Naive thymus-derived CD4-positive, alpha-beta T cell (primary cell): ENCODE results near the gene FHL3. TPM values are rescaled to one million over a fixed set of nuclear protein-coding genes. Genes with fewer than 3 reads are reported as not detected.

Experiments
- ATAC-seq: fragments of 150-1000 bp; cut with Tn5 transposase; 2 replicates; pipeline ENCODE4 v1.10.0; 2021; ENCODE audit warnings: mild to moderate bottlenecking, moderate library complexity
- CTCF ChIA-PET: fragments of 350-600 bp; sonication (Branson Sonifier 250); formaldehyde crosslinking; loops from one replicate; lab custom pipeline; 2021; ENCODE audit warnings: antibody characterized with exemption; lab: Charles Lee
- POLR2A ChIA-PET: fragments of 350-600 bp; sonication (Branson Sonifier 250); formaldehyde crosslinking; loops from one replicate; lab custom pipeline; 2021; ENCODE audit warnings: antibody characterized with exemption, inconsistent platforms; lab: Charles Lee
- DNase-seq, 9 donors: peaks; one replicate each; pipeline versions ENCODE4 v3.0.0 to v3.0.0-alpha.2; 2020 to 2022; ENCODE audit warnings: mixed read lengths in 1 of 9
- H3K27ac ChIP-seq: one replicate; pipeline ENCODE4 v1.7.0; 2013; ENCODE audit warnings: mild to moderate bottlenecking, low read depth, low read length, moderate library complexity
- H3K27me3 ChIP-seq, 2 donors: one replicate each; pipeline ENCODE4 v1.7.0; 2013; ENCODE audit warnings: low read length in 2 of 2, mild to moderate bottlenecking in 2 of 2, moderate library complexity in 2 of 2; ENCODE audit not compliant: control insufficient read depth in 2 of 2, insufficient read depth in 2 of 2
- H3K36me3 ChIP-seq, 3 experiments: 1 replicate in 2 of 3; 2 replicates in 1 of 3; pipeline ENCODE4 v1.7.0; 2013; ENCODE audit warnings: low read length in 3 of 3, mild to moderate bottlenecking in 3 of 3, moderate library complexity in 1 of 3; ENCODE audit not compliant: insufficient read depth in 3 of 3, control insufficient read depth in 2 of 3
- H3K4me1 ChIP-seq, 2 donors: one replicate each; pipeline ENCODE4 v1.7.0; 2013; ENCODE audit warnings: low read length in 2 of 2, mild to moderate bottlenecking in 2 of 2, moderate library complexity in 1 of 2; ENCODE audit not compliant: control insufficient read depth in 2 of 2, insufficient read depth in 2 of 2
- H3K4me3 ChIP-seq: 2 replicates; pipeline ENCODE4 v1.7.0; 2013; ENCODE audit warnings: mild to moderate bottlenecking, low read length
- H3K9me3 ChIP-seq, 3 experiments: 1 replicate in 2 of 3; 2 replicates in 1 of 3; pipeline ENCODE4 v1.7.0; 2013; ENCODE audit warnings: low read length in 3 of 3; ENCODE audit not compliant: control insufficient read depth in 2 of 3
- H3K27ac Mint-ChIP-seq, 9 donors: one replicate each; pipeline ENCODE4 v1.8.0; 2020 to 2022; ENCODE audit warnings: mixed read lengths in 9 of 9, mild to moderate bottlenecking in 8 of 9, moderate library complexity in 5 of 9, inconsistent platforms in 2 of 9
- H3K27me3 Mint-ChIP-seq, 5 donors: one replicate each; pipeline ENCODE4 v1.8.0; 2021 to 2022; ENCODE audit warnings: mixed read lengths in 5 of 5, mild to moderate bottlenecking in 1 of 5
- H3K36me3 Mint-ChIP-seq, 5 donors: one replicate each; pipeline ENCODE4 v1.8.0; 2020 to 2022; ENCODE audit warnings: mixed read lengths in 5 of 5, mild to moderate bottlenecking in 3 of 5, inconsistent platforms in 1 of 5
- H3K4me1 Mint-ChIP-seq, 7 donors: one replicate each; pipeline ENCODE4 v1.8.0; 2020 to 2022; ENCODE audit warnings: mixed read lengths in 7 of 7, mild to moderate bottlenecking in 3 of 7, inconsistent platforms in 1 of 7
- H3K4me3 Mint-ChIP-seq, 10 donors: one replicate each; pipeline ENCODE4 v1.8.0; 2020 to 2022; ENCODE audit warnings: mild to moderate bottlenecking in 10 of 10, mixed read lengths in 10 of 10, moderate library complexity in 6 of 10, inconsistent platforms in 2 of 10
- H3K9me3 Mint-ChIP-seq, 11 donors: one replicate each; pipeline ENCODE4 v1.8.0; 2020 to 2022; ENCODE audit warnings: mixed read lengths in 11 of 11, mild to moderate bottlenecking in 4 of 11, inconsistent platforms in 1 of 11, moderate library complexity in 1 of 11
- intact Hi-C, 2 donors: fragments of 100-400 bp; cut with micrococcal nuclease; formaldehyde crosslinking; loops; one replicate each; pipeline ENCODE4 v1.15.1; 2023
- polyA plus RNA-seq, 2 donors: library from polyadenylated mRNA; unstranded; fragments of 300-500 nt; fragmentation: Illumina TruSeq; gene quantifications; one replicate each; pipeline ENCODE4 v1.2.3, GENCODE V29; 2021
- total RNA-seq, 6 experiments: library from RNA in 5 of 6; stranded (reverse) in 5 of 6; gene quantifications; 1 replicate in 5 of 6; 2 replicates in 1 of 6; pipeline ENCODE4 v1.2.3 and lab custom pipeline; 2021 to 2026

The FHL3 gene
- total and polyA plus RNA-seq, 7 experiments from 2014 or later, result 2.9 to 19.0 (median 8.6) TPM

DNA sequence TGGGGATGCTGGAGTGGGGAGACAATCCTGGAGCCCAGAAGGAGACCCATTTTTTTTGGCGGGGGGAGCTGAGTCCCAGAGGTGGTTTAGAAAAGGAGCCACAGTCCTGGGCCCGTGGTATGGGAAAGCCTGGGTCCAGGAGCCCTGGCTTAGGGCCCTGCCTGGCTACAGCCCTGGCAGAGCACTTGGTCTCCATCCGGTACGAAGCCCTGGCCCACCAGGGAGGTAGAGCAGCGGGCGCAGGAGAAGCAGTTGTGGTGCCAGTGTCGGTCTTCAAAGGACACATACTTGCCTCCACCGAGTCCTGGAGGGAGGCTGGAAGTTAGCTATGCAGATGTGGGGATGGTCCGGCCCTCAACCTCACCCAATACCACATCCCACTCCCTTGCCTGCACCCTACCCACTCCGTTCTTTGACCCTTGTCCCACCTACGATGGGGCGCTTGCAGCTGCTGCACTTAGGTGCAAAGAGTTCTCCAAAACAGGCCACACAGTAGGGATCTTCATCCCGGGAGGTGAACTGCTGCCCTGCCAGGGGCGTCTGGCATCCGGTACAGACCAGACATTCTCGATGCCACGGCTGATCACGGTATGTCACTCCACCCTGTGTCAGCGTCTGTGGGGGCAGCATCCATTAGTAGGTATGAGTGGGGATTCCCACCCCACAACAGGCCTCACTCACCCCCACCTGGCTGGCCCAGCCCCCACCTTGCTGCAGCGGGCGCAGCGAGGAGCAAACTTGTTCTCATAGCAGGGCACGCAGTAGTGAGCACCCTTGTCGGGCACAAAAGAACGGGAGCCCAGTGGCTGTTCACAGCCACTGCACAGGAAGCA, 7.8 kb downstream of the FHL3 start:
- Histone ChIP-seq H3K36me3 (no peaks in the 10 kb centered on the region), H3K27ac (no peak overlapping the region), H3K4me1 (peaks cover 0 to 8% of the 10 kb centered on the region in 2 donors), H3K27me3 (no peaks in the 10 kb centered on the region), H3K4me3 (no peak overlapping the region), H3K9me3 (no peaks in the 10 kb centered on the region)
- H3K27me3 Mint-ChIP-seq, result no peaks in the 10 kb centered on the region
- no peak for DNase-seq
- peaks cover 0 to 7% (median 3%) of the 10 kb centered on the region in 5 donors for H3K36me3 Mint-ChIP-seq
- ChIA-PET CTCF (interaction anchor here (0.5 kb wide), 1 partner anchor 132 kb away, joined by 3 read pairs; no protein-coding TSS in a partner anchor), POLR2A (interaction anchor here (0.9 kb wide), 1 partner anchor 138 kb away, joined by 3 read pairs; the partner anchor contains the start of gene MTF1)
- peaks cover 22 to 49% (median 32%) of the 10 kb centered on the region in 7 donors for H3K4me1 Mint-ChIP-seq
- peak overlapping the region in 1 of 10 donors; percentile 28 for H3K4me3 Mint-ChIP-seq
- peak overlapping the region in 3 of 9 donors; percentile 33 to 81 (median 44) for H3K27ac Mint-ChIP-seq
- no peak for ATAC-seq
- intact Hi-C loops, result no loop called here
- peaks cover 0 to 3% (median 0%) of the 10 kb centered on the region in 11 donors for H3K9me3 Mint-ChIP-seq

DNA sequence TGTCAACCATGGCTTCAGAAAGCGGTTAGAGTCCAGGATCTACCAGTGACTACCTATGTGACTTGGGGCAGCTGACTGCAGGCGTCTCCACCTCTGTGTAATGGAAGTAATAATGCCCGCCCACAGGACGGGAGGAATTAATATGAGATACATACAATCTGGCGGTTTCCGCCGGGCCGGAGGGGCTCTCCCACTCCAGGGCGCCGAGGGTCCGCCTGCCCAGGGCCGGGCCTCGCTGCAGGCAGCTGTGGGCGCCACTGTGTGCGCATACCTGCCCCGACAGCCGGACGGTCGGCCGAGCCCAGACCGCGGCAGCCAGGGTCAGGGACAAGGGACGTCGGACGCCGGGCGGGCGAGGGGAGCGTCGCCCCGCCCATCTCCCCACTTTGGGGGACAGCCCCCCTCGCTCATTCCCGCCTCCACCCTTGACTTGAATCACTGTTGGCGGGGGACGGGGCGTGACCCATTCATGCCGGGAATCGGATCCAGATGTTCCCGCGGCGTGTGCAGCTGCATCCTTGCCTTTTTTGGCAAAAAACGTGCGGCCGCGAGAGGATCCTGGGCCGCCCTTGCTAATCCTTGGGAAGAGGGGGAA, 9.5 kb downstream of the FHL3 start:
- Histone ChIP-seq H3K9me3 (no peaks in the 10 kb centered on the region), H3K4me1 (peaks cover 0 to 8% of the 10 kb centered on the region in 2 donors), H3K36me3 (no peaks in the 10 kb centered on the region), H3K27ac (peak overlapping the region; percentile 62), H3K27me3 (no peaks in the 10 kb centered on the region), H3K4me3 (peak overlapping the region; percentile 17)
- Mint-ChIP-seq H3K27me3 (no peaks in the 10 kb centered on the region), H3K4me3 (peak overlapping the region in 9 of 10 donors; percentile 6 to 88 (median 76)), H3K4me1 (peaks cover 22 to 41% (median 29%) of the 10 kb centered on the region in 7 donors), H3K27ac (peak overlapping the region in 6 of 9 donors; percentile 65 to 95 (median 87)), H3K36me3 (peaks cover 0 to 7% (median 3%) of the 10 kb centered on the region in 5 donors), H3K9me3 (peaks cover 0 to 3% (median 0%) of the 10 kb centered on the region in 11 donors)
- CTCF ChIA-PET, result no interaction called here
- ATAC-seq (no peak), DNase-seq (peak in 1 of 9 donors; percentile 56)
- intact Hi-C loops, result loop anchor here (1.0 kb wide), 2 partner anchors 8 to 23 kb away; no protein-coding TSS in a partner anchor
- POLR2A ChIA-PET, result interaction anchor here (0.6 to 2.2 kb wide), 4 partner anchors 13 to 23 kb away, joined by 3 to 11 read pairs (median 3); partner anchors contain the start of gene UTP11

GRCh38 chr1:37994886-37995566, 10.3 kb downstream of the FHL3 start:
- DNase-seq, result peak in 2 of 9 donors; percentile 26 to 31
- Mint-ChIP-seq H3K4me3 (peak overlapping the region; percentile 63 to 88 (median 78)), H3K4me1 (peaks cover 21 to 38% (median 29%) of the 10 kb centered on the region in 7 donors), H3K27ac (peak overlapping the region; percentile 65 to 95 (median 88)), H3K9me3 (peaks cover 0 to 3% (median 0%) of the 10 kb centered on the region in 11 donors), H3K27me3 (no peaks in the 10 kb centered on the region), H3K36me3 (peaks cover 0 to 8% (median 3%) of the 10 kb centered on the region in 5 donors)
- Histone ChIP-seq H3K9me3 (no peaks in the 10 kb centered on the region), H3K27me3 (no peaks in the 10 kb centered on the region), H3K36me3 (no peaks in the 10 kb centered on the region), H3K4me3 (peak overlapping the region; percentile 34), H3K4me1 (peaks cover 0 to 12% of the 10 kb centered on the region in 2 donors), H3K27ac (peak overlapping the region; percentile 62)
- no peak for ATAC-seq
- CTCF ChIA-PET, result interaction anchor here (0.5 to 1.5 kb wide), 3 partner anchors 16 to 1628 kb away, joined by 3 to 4 read pairs (median 3); no protein-coding TSS in a partner anchor
- intact Hi-C loops, result loop anchor here (1.0 to 5.0 kb wide), 3 partner anchors 9 to 133 kb away; no protein-coding TSS in a partner anchor
- POLR2A ChIA-PET, result interaction anchor here (0.6 to 2.2 kb wide), 5 partner anchors 9 to 510 kb away, joined by 3 to 11 read pairs (median 4); partner anchors contain the start of gene UTP11

DNA sequence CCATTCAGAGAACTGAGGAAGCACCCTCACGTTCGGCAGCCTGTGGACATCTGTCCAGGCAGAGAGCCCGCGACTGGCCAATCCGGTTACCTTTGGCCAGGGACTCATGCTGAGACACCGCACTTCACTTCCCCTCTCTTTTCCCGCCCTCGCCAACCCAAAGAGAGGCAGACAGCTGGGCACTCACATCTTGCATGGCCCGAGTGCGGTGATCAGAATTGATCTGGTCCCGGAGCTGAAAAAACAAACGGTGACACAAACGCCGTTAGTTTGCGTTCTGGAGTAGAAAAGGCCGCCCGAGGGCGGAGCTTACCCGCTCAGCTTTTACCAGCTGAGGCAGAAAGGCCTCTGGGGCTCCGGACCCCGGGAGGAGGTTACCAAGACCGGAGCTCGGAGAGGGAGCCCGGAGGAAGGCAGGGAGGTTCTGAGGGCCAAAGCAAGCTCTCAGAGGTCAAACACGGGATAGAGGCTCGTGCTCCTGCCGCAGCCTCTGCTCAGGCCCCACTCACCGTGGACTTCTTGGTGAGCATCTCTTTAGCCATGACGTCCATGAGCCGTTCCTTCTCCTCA, 15.9 kb downstream of the FHL3 start:
- Histone ChIP-seq H3K4me1 (peaks cover 13 to 17% of the 10 kb centered on the region in 2 donors), H3K4me3 (peak overlapping the region; percentile 97), H3K36me3 (peaks cover 7 to 44% (median 17%) of the 10 kb centered on the region in 3 experiments), H3K9me3 (no peaks in the 10 kb centered on the region), H3K27ac (peak overlapping the region; percentile 79), H3K27me3 (no peaks in the 10 kb centered on the region)
- ATAC-seq (peak; percentile 33), DNase-seq (peak in 2 of 9 donors; percentile 46 to 47)
- peaks cover 16 to 30% (median 24%) of the 10 kb centered on the region in 7 donors for H3K4me1 Mint-ChIP-seq
- H3K27me3 Mint-ChIP-seq, result no peaks in the 10 kb centered on the region
- peak overlapping the region; percentile 87 to 99 (median 91) for H3K27ac Mint-ChIP-seq
- H3K4me3 Mint-ChIP-seq, result peak overlapping the region; percentile 89 to 100 (median 99)
- intact Hi-C loops, result loop anchor here (1.0 kb wide), 2 partner anchors 58 to 178 kb away; no protein-coding TSS in a partner anchor
- peaks cover 0 to 16% (median 10%) of the 10 kb centered on the region in 5 donors for H3K36me3 Mint-ChIP-seq
- ChIA-PET POLR2A (interaction anchor here (0.7 to 4.4 kb wide), 9 partner anchors 10 to 883 kb away, joined by 3 to 24 read pairs (median 3); partner anchors contain the start of genes C1orf122, UTP11 and YRDC), CTCF (interaction anchor here (0.7 to 3.0 kb wide), 7 partner anchors 20 to 58 kb away, joined by 3 to 14 read pairs (median 3); partner anchors contain the start of gene UTP11)
- no peaks in the 10 kb centered on the region for H3K9me3 Mint-ChIP-seq

DNA sequence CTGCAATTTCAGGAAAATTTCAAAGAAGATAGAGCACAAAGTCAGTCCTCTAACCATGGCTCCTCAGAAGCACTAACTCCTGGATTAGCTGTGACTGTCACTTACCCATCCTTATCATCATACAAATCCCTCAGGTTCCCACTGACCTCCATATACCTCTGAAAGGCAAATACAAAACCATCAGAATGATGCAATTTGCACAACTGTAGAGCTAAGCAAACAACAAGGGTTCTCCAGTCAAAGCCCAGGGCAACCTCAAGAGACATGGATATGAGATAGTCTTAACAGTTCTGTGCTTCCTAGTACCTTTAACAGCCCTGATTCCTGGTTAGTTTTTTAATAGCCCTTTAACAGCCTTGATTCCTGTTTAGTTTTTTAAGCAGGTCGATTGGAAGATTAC, 17.6 kb downstream of the FHL3 start:
- intact Hi-C loops, result no loop called here
- ATAC-seq (no peak), DNase-seq (no peak)
- Histone ChIP-seq H3K4me1 (peaks cover 13 to 15% of the 10 kb centered on the region in 2 donors), H3K27ac (no peak overlapping the region), H3K27me3 (no peaks in the 10 kb centered on the region), H3K9me3 (no peaks in the 10 kb centered on the region), H3K36me3 (peaks cover 13 to 57% (median 21%) of the 10 kb centered on the region in 3 experiments), H3K4me3 (no peak overlapping the region)
- H3K9me3 Mint-ChIP-seq, result no peaks in the 10 kb centered on the region
- POLR2A ChIA-PET, result no interaction called here
- CTCF ChIA-PET, result interaction anchor here (0.5 kb wide), 1 partner anchor 306 kb away, joined by 4 read pairs; no protein-coding TSS in a partner anchor
- peaks cover 0 to 19% (median 14%) of the 10 kb centered on the region in 5 donors for H3K36me3 Mint-ChIP-seq
- no peaks in the 10 kb centered on the region for H3K27me3 Mint-ChIP-seq
- H3K27ac Mint-ChIP-seq, result peak overlapping the region in 3 of 9 donors; percentile 7 to 91 (median 51)
- peaks cover 16 to 26% (median 24%) of the 10 kb centered on the region in 7 donors for H3K4me1 Mint-ChIP-seq
- peak overlapping the region in 7 of 10 donors; percentile 12 to 100 (median 89) for H3K4me3 Mint-ChIP-seq
